Body of pancreas (tissue), 4 donors: ENCODE data around the gene RNF224. TPM values are rescaled to one million over a fixed set of nuclear protein-coding genes. Genes with fewer than 3 reads are reported as not detected.

Source experiments
- ATAC-seq: fragments of 150-250 bp; one replicate; pipeline ENCODE4 v1.9.1; 2016
- DNase-seq, 4 donors: peaks; one replicate each; pipeline ENCODE4 v3.0.0-alpha.2; 2019
- H3K27ac ChIP-seq, 4 donors: fragments of 200-600 bp; sonication (generic); 1 replicate in 3 of 4; 2 replicates in 1 of 4; pipeline versions ENCODE4 v1.5.1 to v1.6.1; 2016 to 2019; ENCODE audit warnings: mild to moderate bottlenecking in 1 of 4, mixed read lengths in 1 of 4, moderate library complexity in 1 of 4
- H3K27me3 ChIP-seq, 2 donors: fragments of 200-600 bp; sonication (generic); one replicate each; pipeline ENCODE4 v1.6.0; 2016; ENCODE audit warnings: mild to moderate bottlenecking in 1 of 2
- H3K36me3 ChIP-seq, 2 donors: fragments of 200-600 bp; sonication (generic); replicated peaks in 1 of 2; 2 replicates each; pipeline ENCODE4 v1.5.1; 2016; ENCODE audit warnings: low read depth in 2 of 2; ENCODE audit not compliant: insufficient read depth in 1 of 2
- H3K4me1 ChIP-seq: fragments of 200-600 bp; sonication (generic); one replicate; pipeline ENCODE4 v1.6.0; 2016
- H3K4me3 ChIP-seq, 2 donors: fragments of 200-600 bp; sonication (generic); 1 replicate in 1 of 2; 2 replicates in 1 of 2; pipeline ENCODE4 v1.5.1; 2016 to 2019
- H3K9me3 ChIP-seq, 3 donors: fragments of 200-600 bp; sonication (generic); 1 replicate in 2 of 3; 2 replicates in 1 of 3; pipeline ENCODE4 v1.5.1; 2016
- POLR2A ChIP-seq, 3 donors: fragments of 450-650 bp; IDR thresholded peaks; one replicate each; pipeline ENCODE4 v1.6.1; 2016; ENCODE audit warnings: antibody characterized with exemption in 3 of 3, mild to moderate bottlenecking in 2 of 3
- WGBS, 2 donors: methylation state at CpG; one replicate each; pipeline ENCODE4 v1.1.5; 2017; 5-methylcytosine and 5-hydroxymethylcytosine counted together
- intact Hi-C: fragments of 100-400 bp; cut with DNase I; formaldehyde crosslinking; loops from one replicate; pipeline ENCODE4 v1.15.1; 2023
- total RNA-seq, 2 donors: library from RNA; depleted of rRNA; stranded (reverse); fragments of >200 nt; gene quantifications; one replicate each; pipeline ENCODE4 v1.1.0, GENCODE V29; 2016
- TF ChIP-seq, protein P1 (sequence below), 7 experiments: fragments of 450-650 bp in 4 of 7; fragments of 200-600 bp in 3 of 7; sonication (generic) in 3 of 7; IDR thresholded peaks; one replicate each; pipeline ENCODE4 v1.5.1; 2016 to 2019; ENCODE audit warnings: antibody characterized with exemption in 7 of 7

Gene RNF224
- total RNA-seq, 2 donors from 2014 or later: 0.26 TPM; not detected in 1

GRCh38 chr9:137253717-137254623, 26.7 kb downstream of the RNF224 start:
- H3K4me3 ChIP-seq: peak overlapping the region; percentile 56 to 63
- WGBS, 2 donors: 35 to 36% methylated on average over 14 to 21 of the region's 21 CpGs
- intact Hi-C loops: no loop called here
- no peaks in the 10 kb centered on the region for H3K27me3 ChIP-seq
- peaks cover 0 to 2% of the 10 kb centered on the region in 2 donors for H3K36me3 ChIP-seq
- H3K9me3 ChIP-seq: no peaks in the 10 kb centered on the region
- TF ChIP-seq POLR2A (IDR thresholded peaks at IDR 0.05): no peak
- TF ChIP-seq, protein P1, sequence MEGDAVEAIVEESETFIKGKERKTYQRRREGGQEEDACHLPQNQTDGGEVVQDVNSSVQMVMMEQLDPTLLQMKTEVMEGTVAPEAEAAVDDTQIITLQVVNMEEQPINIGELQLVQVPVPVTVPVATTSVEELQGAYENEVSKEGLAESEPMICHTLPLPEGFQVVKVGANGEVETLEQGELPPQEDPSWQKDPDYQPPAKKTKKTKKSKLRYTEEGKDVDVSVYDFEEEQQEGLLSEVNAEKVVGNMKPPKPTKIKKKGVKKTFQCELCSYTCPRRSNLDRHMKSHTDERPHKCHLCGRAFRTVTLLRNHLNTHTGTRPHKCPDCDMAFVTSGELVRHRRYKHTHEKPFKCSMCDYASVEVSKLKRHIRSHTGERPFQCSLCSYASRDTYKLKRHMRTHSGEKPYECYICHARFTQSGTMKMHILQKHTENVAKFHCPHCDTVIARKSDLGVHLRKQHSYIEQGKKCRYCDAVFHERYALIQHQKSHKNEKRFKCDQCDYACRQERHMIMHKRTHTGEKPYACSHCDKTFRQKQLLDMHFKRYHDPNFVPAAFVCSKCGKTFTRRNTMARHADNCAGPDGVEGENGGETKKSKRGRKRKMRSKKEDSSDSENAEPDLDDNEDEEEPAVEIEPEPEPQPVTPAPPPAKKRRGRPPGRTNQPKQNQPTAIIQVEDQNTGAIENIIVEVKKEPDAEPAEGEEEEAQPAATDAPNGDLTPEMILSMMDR (IDR thresholded peaks at IDR 0.05): no peak
- peak overlapping the region; percentile 63 to 84 (median 72) for H3K27ac ChIP-seq
- DNase-seq (peak in 3 of 4 donors; percentile 47 to 65 (median 61)), ATAC-seq (peak; percentile 26)
- H3K4me1 ChIP-seq: peaks cover 50% of the 10 kb centered on the region

DNA sequence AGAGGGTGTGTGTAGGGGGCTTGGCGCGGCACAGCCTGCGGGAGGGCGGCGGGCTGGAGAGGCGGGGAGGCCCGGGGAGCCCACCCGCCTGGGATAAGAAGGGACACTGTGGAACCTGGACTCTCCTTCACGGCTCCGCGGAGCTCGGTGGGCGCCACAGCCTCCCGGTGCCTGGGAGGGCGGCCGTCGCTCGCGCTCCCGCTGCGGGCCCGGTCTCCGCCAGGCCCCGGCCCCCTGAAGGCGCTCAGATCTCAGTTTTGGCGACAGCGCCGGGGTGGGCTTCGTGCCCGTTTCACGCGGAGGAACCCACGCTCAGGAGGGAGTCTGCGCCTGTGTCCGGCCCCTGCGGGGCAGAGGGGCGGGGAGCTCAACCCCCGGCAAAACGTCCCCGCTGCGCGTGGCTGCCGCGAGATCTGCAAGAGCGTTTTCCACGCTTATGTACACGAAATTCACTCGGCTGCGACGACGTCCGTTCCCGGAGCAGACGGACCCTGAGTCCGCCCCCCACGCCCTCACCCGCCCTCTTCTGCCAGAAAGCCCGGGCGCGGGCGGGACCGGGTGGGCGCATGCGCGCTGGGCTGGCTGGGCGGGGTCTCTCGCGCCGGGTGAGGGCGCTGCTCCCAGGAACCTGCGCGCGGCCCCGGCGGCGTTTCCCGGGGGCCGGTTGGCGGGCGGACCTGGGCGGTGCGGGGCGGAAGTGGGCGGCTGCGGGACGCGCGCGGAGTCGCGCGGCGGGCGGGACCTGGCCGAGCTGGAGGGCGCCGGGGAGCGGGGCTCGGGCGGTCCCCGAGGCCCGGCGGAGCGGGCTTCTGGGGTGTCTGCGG, 27.5 kb downstream of the RNF224 start, which contains the start of gene NELFB:
TSS of gene NELFB (plus strand) at position 704 of the 824 bp plus-strand sequence.
- WGBS, 2 donors: 1 to 3% methylated on average over 14 to 77 of the region's 105 CpGs
- Histone ChIP-seq H3K36me3 (peaks cover 0 to 3% of the 10 kb centered on the region in 2 donors), H3K27me3 (no peaks in the 10 kb centered on the region), H3K4me1 (peaks cover 44% of the 10 kb centered on the region), H3K27ac (peak within 1 kb of the TSS; percentile 63 to 84 (median 73)), H3K9me3 (no peaks in the 10 kb centered on the region), H3K4me3 (peak within 1 kb of the TSS; percentile 97 to 99)
- ATAC-seq (peak; percentile 94), DNase-seq (peak; percentile 92 to 94 (median 94))
- intact Hi-C loops: no loop called here
- TF ChIP-seq, protein P1 (IDR thresholded peaks at IDR 0.05): peak in 2 of 7 experiments; percentile 25 to 42
- TF ChIP-seq POLR2A (IDR thresholded peaks at IDR 0.05): peak; percentile 37 to 78 (median 67)

DNA sequence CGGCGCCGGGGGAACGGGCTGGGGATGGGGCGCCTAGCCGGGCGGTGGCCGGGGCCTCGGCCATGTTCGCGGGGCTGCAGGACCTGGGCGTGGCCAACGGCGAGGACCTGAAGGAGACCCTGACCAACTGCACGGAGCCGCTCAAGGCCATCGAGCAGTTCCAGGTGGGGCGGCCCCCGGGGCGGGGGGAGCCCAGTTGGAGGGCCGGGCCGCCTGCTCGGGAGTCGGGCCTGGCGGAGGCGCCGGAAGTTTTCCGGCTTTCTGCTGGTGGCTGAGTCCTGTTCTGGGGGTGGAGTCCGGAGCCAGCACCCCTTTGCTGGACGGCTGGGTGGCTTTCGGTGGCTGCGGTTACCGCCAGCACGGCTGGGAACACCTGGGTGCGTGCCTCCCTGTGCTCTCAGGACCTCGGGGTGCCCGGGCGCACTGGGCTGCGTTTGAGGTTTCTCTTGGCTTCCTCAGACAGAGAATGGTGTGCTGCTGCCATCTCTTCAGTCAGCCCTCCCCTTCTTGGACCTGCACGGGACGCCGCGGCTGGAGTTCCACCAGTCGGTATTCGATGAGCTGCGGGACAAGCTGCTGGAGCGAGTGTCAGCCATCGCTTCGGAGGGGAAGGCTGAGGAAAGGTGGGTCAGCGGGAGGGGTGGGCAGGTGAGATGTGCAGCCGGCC, 28.3 kb downstream of the RNF224 start:
- DNase-seq (peak; percentile 61 to 72 (median 66)), ATAC-seq (peak; percentile 40)
- Histone ChIP-seq H3K9me3 (no peaks in the 10 kb centered on the region), H3K36me3 (peaks cover 0 to 3% of the 10 kb centered on the region in 2 donors), H3K4me1 (peaks cover 36% of the 10 kb centered on the region), H3K4me3 (peak overlapping the region; percentile 97 to 99), H3K27ac (peak overlapping the region; percentile 33 to 84 (median 73)), H3K27me3 (no peaks in the 10 kb centered on the region)
- 0 to 2% methylated on average over 3 to 51 of the region's 51 CpGs for WGBS, 2 donors
- intact Hi-C loops: no loop called here
- TF ChIP-seq POLR2A (IDR thresholded peaks at IDR 0.05): no peak
- TF ChIP-seq, protein P1 (IDR thresholded peaks at IDR 0.05): no peak

- Histone ChIP-seq H3K4me1 (peaks cover 32% of the 10 kb centered on the region), H3K27ac (no peak overlapping the region), H3K27me3 (no peaks in the 10 kb centered on the region), H3K36me3 (peaks cover 0 to 3% of the 10 kb centered on the region in 2 donors), H3K9me3 (no peaks in the 10 kb centered on the region), H3K4me3 (no peak overlapping the region)
- intact Hi-C loops: no loop called here
- TF ChIP-seq POLR2A (IDR thresholded peaks at IDR 0.05): no peak
- DNase-seq (no peak), ATAC-seq (no peak)
- WGBS, 2 donors: 79 to 85% methylated on average over 5 to 15 of the region's 15 CpGs
Observed at GRCh38 chr9:137256362-137256761, 29.1 kb downstream of the RNF224 start.
